H1 (cell line): ENCODE data around the gene CCL26. TPM values are rescaled to one million over a fixed set of nuclear protein-coding genes. Genes with fewer than 3 reads are reported as not detected.

Experiments
- CTCF ChIA-PET: fragments of 300-600 bp; sonication (Branson Sonifier 250); formaldehyde crosslinking; loops from one replicate; lab custom pipeline; 2021; ENCODE audit not compliant: partially characterized antibody; lab: Charles Lee
- POLR2A ChIA-PET: fragments of 300-600 bp; sonication (Branson Sonifier 250); formaldehyde crosslinking; loops from one replicate; lab custom pipeline; 2021; ENCODE audit warnings: inconsistent platforms; ENCODE audit not compliant: partially characterized antibody; lab: Charles Lee
- DNase-seq, 2 experiments: peaks; one replicate each; pipeline versions ENCODE4 v3.0.0 to v3.0.0-alpha.2; 2010 to 2022; ENCODE audit warnings: low spot score in 2 of 2, low read depth in 1 of 2, mixed read lengths in 1 of 2
- FAIRE-seq: peaks from 2 replicates; lab custom pipeline; 2011; peaks lifted over from hg19 to GRCh38; lab: Jason Lieb, UNC
- H2AFZ ChIP-seq: 2 replicates; pipeline ENCODE4 v1.8.1; 2012; ENCODE audit warnings: low read length, inconsistent platforms
- H2AK5ac ChIP-seq: 2 replicates; pipeline ENCODE4 v1.6.1; 2013; ENCODE audit warnings: low read depth, low read length
- H2BK120ac ChIP-seq: replicated peaks from 2 replicates; pipeline ENCODE3; 2013; ENCODE audit warnings: low read depth, low read length, inconsistent platforms
- H2BK12ac ChIP-seq: 2 replicates; pipeline ENCODE4 v1.6.1; 2013; ENCODE audit warnings: low read depth, low read length
- H2BK15ac ChIP-seq: 2 replicates; pipeline ENCODE4 v1.6.1; 2013; ENCODE audit warnings: low read length
- H2BK20ac ChIP-seq: 2 replicates; pipeline ENCODE4 v1.6.1; 2013; ENCODE audit warnings: low read length
- H2BK5ac ChIP-seq: 2 replicates; pipeline ENCODE4 v1.6.1; 2013; ENCODE audit warnings: low read depth, low read length
- H3K14ac ChIP-seq: 2 replicates; pipeline ENCODE4 v1.6.1; 2013; ENCODE audit warnings: inconsistent platforms; ENCODE audit not compliant: insufficient read length
- H3K18ac ChIP-seq: 2 replicates; pipeline ENCODE4 v1.6.1; 2013; ENCODE audit warnings: low read length; ENCODE audit errors: extremely low read depth
- H3K23ac ChIP-seq: 2 replicates; pipeline ENCODE4 v1.6.1; 2013; ENCODE audit warnings: inconsistent platforms; ENCODE audit not compliant: insufficient read length
- H3K23me2 ChIP-seq: 2 replicates; pipeline ENCODE4 v1.6.1; 2013; ENCODE audit warnings: low read depth, low read length
- H3K27ac ChIP-seq: 2 replicates; pipeline ENCODE4 v1.6.1; 2011; ENCODE audit warnings: low read depth, low read length, inconsistent platforms
- H3K27me3 ChIP-seq, 4 experiments: replicated peaks in 1 of 4; 1 replicate in 1 of 4; 2 replicates in 3 of 4; pipeline versions ENCODE4 v1.6.1 to v1.8.1; 2011 to 2013; ENCODE audit warnings: low read length in 3 of 4, mild to moderate bottlenecking in 3 of 4, inconsistent platforms in 2 of 4, mixed read lengths in 2 of 4, moderate library complexity in 1 of 4; ENCODE audit not compliant: control insufficient read depth in 3 of 4, insufficient read depth in 3 of 4; ENCODE audit errors: extremely low read depth in 1 of 4
- H3K36me3 ChIP-seq, 4 experiments: 2 replicates each; pipeline versions ENCODE4 v1.6.1 to v1.8.1; 2011 to 2013; ENCODE audit warnings: mild to moderate bottlenecking in 4 of 4, low read length in 3 of 4, moderate library complexity in 2 of 4, control low read depth in 1 of 4, inconsistent platforms in 1 of 4; ENCODE audit not compliant: insufficient read depth in 4 of 4, control insufficient read depth in 2 of 4
- H3K4ac ChIP-seq: replicated peaks from 2 replicates; pipeline ENCODE3; 2013; ENCODE audit warnings: low read length, low read depth, mixed read lengths, inconsistent platforms; ENCODE audit not compliant: insufficient read length
- H3K4me1 ChIP-seq, 4 experiments: replicated peaks in 1 of 4; 1 replicate in 1 of 4; 2 replicates in 3 of 4; pipeline versions ENCODE4 v1.6.1 to v1.8.1; 2011 to 2013; ENCODE audit warnings: low read length in 3 of 4, inconsistent platforms in 2 of 4, mixed read lengths in 1 of 4; ENCODE audit not compliant: insufficient read depth in 4 of 4, control insufficient read depth in 3 of 4
- H3K4me2 ChIP-seq, 2 experiments: 2 replicates each; pipeline versions ENCODE4 v1.6.1 to v1.8.1; 2011 to 2013; ENCODE audit warnings: low read depth in 2 of 2, low read length in 2 of 2, control low read depth in 1 of 2, inconsistent platforms in 1 of 2, mild to moderate bottlenecking in 1 of 2; ENCODE audit not compliant: insufficient read depth in 1 of 2
- H3K4me3 ChIP-seq, 4 experiments: fragments of 200-600, 300-600 bp in 1 of 4; sonication (generic), shearing (Covaris generic), sonication (Bioruptor Twin) in 1 of 4; 2 replicates each; pipeline versions ENCODE4 v1.5.1 to v1.8.1; 2011 to 2016; ENCODE audit warnings: low read length in 4 of 4, low read depth in 3 of 4, control low read depth in 2 of 4, inconsistent platforms in 2 of 4, mild to moderate bottlenecking in 2 of 4, mixed read lengths in 1 of 4, moderate library complexity in 1 of 4; ENCODE audit not compliant: insufficient read depth in 2 of 4; ENCODE audit errors: extremely low read depth in 1 of 4
- H3K56ac ChIP-seq: replicated peaks from 2 replicates; pipeline ENCODE3; 2013; ENCODE audit warnings: low read depth, mild to moderate bottlenecking, mixed read lengths, low read length, inconsistent platforms; ENCODE audit not compliant: insufficient read length
- H3K79me1 ChIP-seq: 2 replicates; pipeline ENCODE4 v1.6.1; 2013; ENCODE audit warnings: low read depth, low read length, control low read depth
- H3K79me2 ChIP-seq, 2 experiments: 2 replicates each; pipeline versions ENCODE4 v1.6.1 to v1.8.1; 2012 to 2013; ENCODE audit warnings: low read length in 2 of 2, mild to moderate bottlenecking in 2 of 2, inconsistent platforms in 1 of 2; ENCODE audit not compliant: insufficient read depth in 2 of 2, control insufficient read depth in 1 of 2
- H3K9ac ChIP-seq, 4 experiments: replicated peaks in 1 of 4; 1 replicate in 1 of 4; 2 replicates in 3 of 4; pipeline versions ENCODE4 v1.6.1 to v1.8.1; 2011 to 2013; ENCODE audit warnings: low read depth in 3 of 4, low read length in 3 of 4, control low read depth in 2 of 4, mild to moderate bottlenecking in 2 of 4, moderate library complexity in 2 of 4, inconsistent platforms in 1 of 4; ENCODE audit errors: extremely low read depth in 1 of 4
- H3K9me3 ChIP-seq, 2 experiments: 2 replicates each; pipeline versions ENCODE4 v1.6.1 to v1.8.1; 2012 to 2013; ENCODE audit warnings: mild to moderate bottlenecking in 2 of 2, moderate library complexity in 2 of 2, control low read depth in 1 of 2, inconsistent platforms in 1 of 2, low read depth in 1 of 2, low read length in 1 of 2, mixed read lengths in 1 of 2; ENCODE audit not compliant: insufficient read depth in 2 of 2
- H4K20me1 ChIP-seq, 2 experiments: replicated peaks in 1 of 2; 2 replicates each; pipeline versions ENCODE3 to v1.8.1; 2011 to 2013; ENCODE audit warnings: inconsistent platforms in 2 of 2, low read length in 2 of 2, mild to moderate bottlenecking in 1 of 2; ENCODE audit not compliant: insufficient read depth in 2 of 2, control insufficient read depth in 1 of 2
- H4K5ac ChIP-seq: 2 replicates; pipeline ENCODE4 v1.6.1; 2013; ENCODE audit warnings: low read length, low read depth, mixed read lengths, inconsistent platforms; ENCODE audit not compliant: insufficient read length
- H4K8ac ChIP-seq: 2 replicates; pipeline ENCODE4 v1.8.0; 2013; ENCODE audit warnings: mild to moderate bottlenecking, moderate library complexity, low read length, inconsistent platforms; ENCODE audit not compliant: insufficient read depth; ENCODE audit errors: extremely low read depth
- H4K91ac ChIP-seq: replicated peaks from 2 replicates; pipeline ENCODE3; 2013; ENCODE audit warnings: low read length, mixed read lengths, inconsistent platforms; ENCODE audit not compliant: insufficient read length
- ASH2L ChIP-seq: fragments of 200-600, 300-600 bp; sonication (generic); IDR thresholded peaks from one replicate; pipeline ENCODE4 v1.7.1; 2017; ENCODE audit warnings: low read length
- BACH1 ChIP-seq: IDR thresholded peaks from 2 replicates; pipeline ENCODE4 v1.6.1; 2012; ENCODE audit warnings: low read length, improper control_type of control experiment
- BCL11A ChIP-seq, 2 experiments: IDR thresholded peaks; one replicate each; pipeline ENCODE4 v1.6.1; 2011; ENCODE audit warnings: low read depth in 2 of 2, low read length in 2 of 2, mild to moderate bottlenecking in 2 of 2
- EGR1 ChIP-seq: IDR thresholded peaks from 2 replicates; pipeline ENCODE4 v1.6.1; 2011; ENCODE audit warnings: low read depth, low read length, borderline replicate concordance
- EZH2 ChIP-seq: fragments of 200-600 bp; sonication (generic); IDR thresholded peaks from 2 replicates; pipeline ENCODE4 v1.7.1; 2012; ENCODE audit warnings: low read depth, mild to moderate bottlenecking, moderate library complexity, low read length, inconsistent platforms; ENCODE audit not compliant: severe bottlenecking
- HDAC6 ChIP-seq: IDR thresholded peaks from one replicate; pipeline ENCODE4 v1.7.1; 2012; ENCODE audit warnings: low read depth, mild to moderate bottlenecking, inconsistent platforms, low read length, moderate library complexity
- MAFK ChIP-seq: IDR thresholded peaks from 2 replicates; pipeline ENCODE4 v1.6.1; 2012; ENCODE audit warnings: low read depth, mild to moderate bottlenecking, improper control_type of control experiment, low read length
- NRF1 ChIP-seq: IDR thresholded peaks from 2 replicates; pipeline ENCODE4 v1.6.1; 2011; ENCODE audit warnings: mild to moderate bottlenecking, low read depth, low read length, improper control_type of control experiment
- TCF12 ChIP-seq: IDR thresholded peaks from 2 replicates; pipeline ENCODE4 v1.6.1; 2011; ENCODE audit warnings: low read depth, mild to moderate bottlenecking, low read length
- WGBS, 2 experiments: shearing (Covaris generic) in 1 of 2; methylation state at CpG; one replicate each; pipeline versions ENCODE4 v1.1.6 to v1.1.7; 2013 to 2015; ENCODE audit warnings: low lambda C conversion rate in 2 of 2, mixed read lengths in 2 of 2, inconsistent platforms in 1 of 2, low coverage in 1 of 2, missing lambda C conversion rate in 1 of 2; ENCODE audit not compliant: insufficient replicate concordance in 2 of 2, insufficient coverage in 1 of 2, insufficient read length in 1 of 2; ENCODE audit errors: extremely low coverage in 1 of 2, missing lambda C conversion rate in 1 of 2; 5-methylcytosine and 5-hydroxymethylcytosine counted together
- polyA plus RNA-seq, 7 experiments: library from polyadenylated mRNA; depleted of rRNA in 3 of 7; stranded (reverse) in 5 of 7; unstranded in 2 of 7; fragments of >200 nt in 5 of 7; fragments of 200-250 nt in 2 of 7; gene quantifications; 1 replicate in 5 of 7; 2 replicates in 1 of 7; 4 replicates in 1 of 7; pipeline versions ENCODE4 v1.2.1 to v1.2.3, GENCODE V29; 2011 to 2013; ENCODE audit warnings: missing spikeins in 2 of 7, mixed read lengths in 2 of 7
- total RNA-seq: library from RNA; stranded (reverse); fragmentation: NEBNext Ultra II Directional; extraction: Animal tissue kit (Norgen Biotek cat#: 25700); gene quantifications from 2 replicates; pipeline ENCODE4 v1.2.1, GENCODE V29; 2021
- TF ChIP-seq, protein P1 (sequence below): IDR thresholded peaks from 2 replicates; pipeline ENCODE4 v1.6.1; 2011; ENCODE audit warnings: low read depth, mild to moderate bottlenecking, low read length; ENCODE audit not compliant: insufficient read depth

The CCL26 gene
- total and polyA plus RNA-seq, 2 of the 8 experiments (the other 6 are each of a cell fraction or from before 2014, with no cell fraction given) = 8.7 to 14.9 TPM

DNA sequence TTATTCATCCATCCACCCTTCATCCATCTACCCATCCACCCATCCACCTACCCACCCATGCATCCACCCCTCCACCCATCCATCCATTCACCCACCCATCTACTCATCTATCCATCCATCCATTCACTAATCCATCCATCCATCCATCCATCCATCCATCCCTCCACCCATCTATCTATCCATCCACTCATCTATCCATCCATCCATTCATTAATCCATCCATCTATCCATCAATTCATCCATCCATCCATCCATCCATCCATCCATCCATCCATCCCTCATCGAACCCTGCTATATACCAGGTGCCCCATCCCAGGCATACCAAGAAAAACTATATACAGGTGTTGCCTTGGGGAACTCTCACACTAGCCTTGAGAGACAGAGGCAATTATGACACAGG, 48.7 kb upstream of the CCL26 start:
- Histone ChIP-seq H3K79me2 (no peaks in the 10 kb centered on the region), H2BK120ac (no peak overlapping the region), H3K14ac (no peak overlapping the region), H3K79me1 (no peaks in the 10 kb centered on the region), H3K9ac (no peak overlapping the region), H2BK15ac (no peak overlapping the region), H3K27ac (no peak overlapping the region), H2AFZ (no peak overlapping the region), H3K4me2 (no peak overlapping the region), H4K20me1 (no peaks in the 10 kb centered on the region), H3K27me3 (peaks cover 0 to 2% (median 0%) of the 10 kb centered on the region in 4 experiments; a peak in 1 of 7 replicates), H2BK20ac (no peak overlapping the region), H2BK12ac (no peak overlapping the region), H4K5ac (no peak overlapping the region), H4K8ac (no peak overlapping the region), H3K23ac (no peak overlapping the region), H4K91ac (no peak overlapping the region), H3K36me3 (no peaks in the 10 kb centered on the region), H3K4ac (no peak overlapping the region), H2AK5ac (no peak overlapping the region), H2BK5ac (no peak overlapping the region), H3K4me1 (no peaks in the 10 kb centered on the region; a peak in 1 of 7 replicates), H3K23me2 (peaks cover 6% of the 10 kb centered on the region; the same call in 1 of the 2 replicates), H3K18ac (no peak overlapping the region), H3K9me3 (no peaks in the 10 kb centered on the region), H3K56ac (no peak overlapping the region), H3K4me3 (no peak overlapping the region)
- TF ChIP-seq MAFK (no peak), EGR1 (no peak), BACH1 (no peak), HDAC6 (no peak), BCL11A (IDR thresholded peaks at IDR 0.05; ENCODE audit: low read depth in 2 of 2, low read length in 2 of 2) (no peak), EZH2 (no peak), ASH2L (no peak), NRF1 (no peak), TCF12 (no peak)
- TF ChIP-seq, protein P1, sequence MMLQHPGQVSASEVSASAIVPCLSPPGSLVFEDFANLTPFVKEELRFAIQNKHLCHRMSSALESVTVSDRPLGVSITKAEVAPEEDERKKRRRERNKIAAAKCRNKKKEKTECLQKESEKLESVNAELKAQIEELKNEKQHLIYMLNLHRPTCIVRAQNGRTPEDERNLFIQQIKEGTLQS = no peak
- ChIA-PET POLR2A (no interaction called here), CTCF (no interaction called here)
- no peak for FAIRE-seq
- no peak for DNase-seq
- WGBS, 2 experiments = 84% methylated on average over 1 of the region's 1 CpG; no CpG with 5 or more reads in 1 of the 2 experiments
